ENCODE results near the gene ADAMTSL3. TPM values are rescaled to one million over a fixed set of nuclear protein-coding genes. Genes with fewer than 3 reads are reported as not detected.

Gene ADAMTSL3
- polyA plus RNA-seq, 1 donor from 2014 or later, result 0.51 TPM

DNA sequence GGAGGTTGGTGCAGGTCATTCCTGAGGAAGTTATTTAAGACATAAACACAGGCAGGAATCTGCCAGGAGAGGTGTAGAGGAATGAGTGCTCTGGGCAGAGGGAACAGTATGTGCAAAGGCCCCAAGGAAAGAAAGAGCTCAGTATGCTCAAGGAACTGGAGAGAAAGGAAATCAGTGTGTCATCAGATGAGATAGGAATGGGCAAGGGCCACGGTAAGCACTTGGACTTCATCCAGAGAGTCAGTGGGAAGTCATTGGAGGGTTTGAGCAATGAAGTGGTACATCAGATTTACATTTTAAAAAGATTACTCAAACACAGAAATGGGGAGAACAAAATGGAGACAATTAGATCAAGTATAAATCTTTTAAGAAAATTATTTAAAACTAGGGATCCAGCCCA lies 272.2 kb downstream of the ADAMTSL3 start:
- Histone ChIP-seq H3K79me2 (replicated peaks; ENCODE audit: insufficient read depth, low read length) (no peaks in the 10 kb centered on the region), H4K20me1 (ENCODE audit: insufficient read depth) (no peaks in the 10 kb centered on the region), H3K27ac (ENCODE audit: low read length) (no peak overlapping the region), H3K9me3 (ENCODE audit: low read length) (no peaks in the 10 kb centered on the region), H3K9ac (ENCODE audit: low read length) (no peak overlapping the region), H3F3A (ENCODE audit: insufficient read depth, low read length, poor library complexity, severe bottlenecking) (no peaks in the 10 kb centered on the region), H3K9me2 (ENCODE audit: insufficient read depth, low read length) (no peaks in the 10 kb centered on the region), H3K27me3 (ENCODE audit: insufficient read depth, low read depth, low read length) (no peaks in the 10 kb centered on the region), H2AFZ (ENCODE audit: low read depth, low read length) (no peak overlapping the region), H3K4me2 (ENCODE audit: low read length) (no peak overlapping the region), H3K36me3 (ENCODE audit: insufficient read depth, low read length) (no peaks in the 10 kb centered on the region), H3K4me3 (ENCODE audit: low read length) (no peak overlapping the region)
- TF ChIP-seq SMC3 (conservative IDR thresholded peaks at IDR 0.05; ENCODE audit: poor library complexity), result no peak
- TF ChIP-seq, protein P1, sequence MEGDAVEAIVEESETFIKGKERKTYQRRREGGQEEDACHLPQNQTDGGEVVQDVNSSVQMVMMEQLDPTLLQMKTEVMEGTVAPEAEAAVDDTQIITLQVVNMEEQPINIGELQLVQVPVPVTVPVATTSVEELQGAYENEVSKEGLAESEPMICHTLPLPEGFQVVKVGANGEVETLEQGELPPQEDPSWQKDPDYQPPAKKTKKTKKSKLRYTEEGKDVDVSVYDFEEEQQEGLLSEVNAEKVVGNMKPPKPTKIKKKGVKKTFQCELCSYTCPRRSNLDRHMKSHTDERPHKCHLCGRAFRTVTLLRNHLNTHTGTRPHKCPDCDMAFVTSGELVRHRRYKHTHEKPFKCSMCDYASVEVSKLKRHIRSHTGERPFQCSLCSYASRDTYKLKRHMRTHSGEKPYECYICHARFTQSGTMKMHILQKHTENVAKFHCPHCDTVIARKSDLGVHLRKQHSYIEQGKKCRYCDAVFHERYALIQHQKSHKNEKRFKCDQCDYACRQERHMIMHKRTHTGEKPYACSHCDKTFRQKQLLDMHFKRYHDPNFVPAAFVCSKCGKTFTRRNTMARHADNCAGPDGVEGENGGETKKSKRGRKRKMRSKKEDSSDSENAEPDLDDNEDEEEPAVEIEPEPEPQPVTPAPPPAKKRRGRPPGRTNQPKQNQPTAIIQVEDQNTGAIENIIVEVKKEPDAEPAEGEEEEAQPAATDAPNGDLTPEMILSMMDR (IDR thresholded peaks at IDR 0.05; ENCODE audit: poor library complexity, severe bottlenecking), result no peak
- TF ChIP-seq EZH2 (IDR thresholded peaks at IDR 0.05; ENCODE audit: borderline replicate concordance, insufficient read depth, low read length, poor library complexity, severe bottlenecking), result no peak
- no peak for TF ChIP-seq TAF1 (IDR thresholded peaks at IDR 0.05; ENCODE audit: low read depth)
- TF ChIP-seq, protein P2, sequence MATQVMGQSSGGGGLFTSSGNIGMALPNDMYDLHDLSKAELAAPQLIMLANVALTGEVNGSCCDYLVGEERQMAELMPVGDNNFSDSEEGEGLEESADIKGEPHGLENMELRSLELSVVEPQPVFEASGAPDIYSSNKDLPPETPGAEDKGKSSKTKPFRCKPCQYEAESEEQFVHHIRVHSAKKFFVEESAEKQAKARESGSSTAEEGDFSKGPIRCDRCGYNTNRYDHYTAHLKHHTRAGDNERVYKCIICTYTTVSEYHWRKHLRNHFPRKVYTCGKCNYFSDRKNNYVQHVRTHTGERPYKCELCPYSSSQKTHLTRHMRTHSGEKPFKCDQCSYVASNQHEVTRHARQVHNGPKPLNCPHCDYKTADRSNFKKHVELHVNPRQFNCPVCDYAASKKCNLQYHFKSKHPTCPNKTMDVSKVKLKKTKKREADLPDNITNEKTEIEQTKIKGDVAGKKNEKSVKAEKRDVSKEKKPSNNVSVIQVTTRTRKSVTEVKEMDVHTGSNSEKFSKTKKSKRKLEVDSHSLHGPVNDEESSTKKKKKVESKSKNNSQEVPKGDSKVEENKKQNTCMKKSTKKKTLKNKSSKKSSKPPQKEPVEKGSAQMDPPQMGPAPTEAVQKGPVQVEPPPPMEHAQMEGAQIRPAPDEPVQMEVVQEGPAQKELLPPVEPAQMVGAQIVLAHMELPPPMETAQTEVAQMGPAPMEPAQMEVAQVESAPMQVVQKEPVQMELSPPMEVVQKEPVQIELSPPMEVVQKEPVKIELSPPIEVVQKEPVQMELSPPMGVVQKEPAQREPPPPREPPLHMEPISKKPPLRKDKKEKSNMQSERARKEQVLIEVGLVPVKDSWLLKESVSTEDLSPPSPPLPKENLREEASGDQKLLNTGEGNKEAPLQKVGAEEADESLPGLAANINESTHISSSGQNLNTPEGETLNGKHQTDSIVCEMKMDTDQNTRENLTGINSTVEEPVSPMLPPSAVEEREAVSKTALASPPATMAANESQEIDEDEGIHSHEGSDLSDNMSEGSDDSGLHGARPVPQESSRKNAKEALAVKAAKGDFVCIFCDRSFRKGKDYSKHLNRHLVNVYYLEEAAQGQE (IDR thresholded peaks at IDR 0.05; ENCODE audit: borderline replicate concordance), result no peak
- no peak for TF ChIP-seq MXI1 (conservative IDR thresholded peaks at IDR 0.05; ENCODE audit: poor library complexity, severe bottlenecking)

DNA sequence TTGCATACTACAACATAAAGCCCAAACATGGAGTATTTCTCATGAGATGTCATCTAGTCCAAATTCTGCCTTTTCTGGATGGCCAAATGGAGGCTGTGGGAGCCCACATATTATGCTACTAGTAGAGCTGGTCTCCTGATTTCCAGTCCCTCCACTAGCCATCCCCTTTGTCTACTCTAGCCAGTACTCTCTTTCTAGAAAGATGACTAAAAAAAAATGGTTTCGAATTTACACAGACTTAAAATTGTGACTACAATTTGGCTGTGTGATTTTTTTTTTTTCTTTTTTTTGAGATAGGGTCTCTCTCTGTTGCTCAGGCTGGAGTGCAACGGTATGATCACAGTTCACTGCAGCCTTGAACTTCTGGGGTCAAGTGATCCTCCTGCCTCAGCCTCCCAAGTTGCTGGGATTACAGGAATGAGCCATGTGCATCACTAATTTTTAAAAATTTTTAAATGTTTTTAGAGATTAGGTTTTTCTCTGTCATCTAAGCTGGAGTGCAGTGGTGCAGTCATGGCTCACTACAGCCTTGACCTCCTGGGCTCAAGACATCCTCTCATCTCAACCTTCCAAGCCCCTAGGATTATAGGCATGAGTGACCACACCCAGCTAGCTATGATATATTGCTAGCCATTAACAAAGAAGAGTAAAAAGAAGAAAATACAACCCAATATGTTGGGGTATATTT lies 273.9 kb downstream of the ADAMTSL3 start:
- Histone ChIP-seq H3K27me3 (ENCODE audit: insufficient read depth, low read depth, low read length) (no peaks in the 10 kb centered on the region), H3K4me2 (ENCODE audit: low read length) (no peak overlapping the region), H3F3A (ENCODE audit: insufficient read depth, low read length, poor library complexity, severe bottlenecking) (no peaks in the 10 kb centered on the region), H3K9me2 (ENCODE audit: insufficient read depth, low read length) (no peaks in the 10 kb centered on the region), H3K4me3 (ENCODE audit: low read length) (no peak overlapping the region), H3K9ac (ENCODE audit: low read length) (no peak overlapping the region), H3K36me3 (ENCODE audit: insufficient read depth, low read length) (no peaks in the 10 kb centered on the region), H3K9me3 (ENCODE audit: low read length) (no peaks in the 10 kb centered on the region), H4K20me1 (ENCODE audit: insufficient read depth) (no peaks in the 10 kb centered on the region), H2AFZ (ENCODE audit: low read depth, low read length) (no peak overlapping the region), H3K27ac (ENCODE audit: low read length) (no peak overlapping the region), H3K79me2 (replicated peaks; ENCODE audit: insufficient read depth, low read length) (no peaks in the 10 kb centered on the region)
- TF ChIP-seq EP300 (conservative IDR thresholded peaks at IDR 0.05; ENCODE audit: poor library complexity, severe bottlenecking), result no peak
- TF ChIP-seq RAD21 (conservative IDR thresholded peaks at IDR 0.05), result no peak
- no peak for TF ChIP-seq POLR2AphosphoS5 (IDR thresholded peaks at IDR 0.05)
- TF ChIP-seq, protein P1 (IDR thresholded peaks at IDR 0.05; ENCODE audit: poor library complexity, severe bottlenecking), result no peak
- TF ChIP-seq, protein P2 (IDR thresholded peaks at IDR 0.05; ENCODE audit: borderline replicate concordance), result no peak
- TF ChIP-seq EZH2 (IDR thresholded peaks at IDR 0.05; ENCODE audit: borderline replicate concordance, insufficient read depth, low read length, poor library complexity, severe bottlenecking), result no peak
- no peak for TF ChIP-seq TAF1 (IDR thresholded peaks at IDR 0.05; ENCODE audit: low read depth)
- no peak for TF ChIP-seq MXI1 (conservative IDR thresholded peaks at IDR 0.05; ENCODE audit: poor library complexity, severe bottlenecking)
- no peak for TF ChIP-seq SMC3 (conservative IDR thresholded peaks at IDR 0.05; ENCODE audit: poor library complexity)

Data from neural cell (in vitro differentiated cells).